NCI-H446 (cell line): ENCODE data around the gene NUTM1.
"Not testable (repeated sequence)": the region's sequence is repeated elsewhere in the genome, so short reads cannot be mapped to it uniquely, and the experiment has no call there.

ENCODE experiments used
- DNase-seq, 2 experiments: peaks; one replicate each; lab custom pipeline; 2025; lab: John Stamatoyannopoulos, UW

NUTM1 gene

DNA sequence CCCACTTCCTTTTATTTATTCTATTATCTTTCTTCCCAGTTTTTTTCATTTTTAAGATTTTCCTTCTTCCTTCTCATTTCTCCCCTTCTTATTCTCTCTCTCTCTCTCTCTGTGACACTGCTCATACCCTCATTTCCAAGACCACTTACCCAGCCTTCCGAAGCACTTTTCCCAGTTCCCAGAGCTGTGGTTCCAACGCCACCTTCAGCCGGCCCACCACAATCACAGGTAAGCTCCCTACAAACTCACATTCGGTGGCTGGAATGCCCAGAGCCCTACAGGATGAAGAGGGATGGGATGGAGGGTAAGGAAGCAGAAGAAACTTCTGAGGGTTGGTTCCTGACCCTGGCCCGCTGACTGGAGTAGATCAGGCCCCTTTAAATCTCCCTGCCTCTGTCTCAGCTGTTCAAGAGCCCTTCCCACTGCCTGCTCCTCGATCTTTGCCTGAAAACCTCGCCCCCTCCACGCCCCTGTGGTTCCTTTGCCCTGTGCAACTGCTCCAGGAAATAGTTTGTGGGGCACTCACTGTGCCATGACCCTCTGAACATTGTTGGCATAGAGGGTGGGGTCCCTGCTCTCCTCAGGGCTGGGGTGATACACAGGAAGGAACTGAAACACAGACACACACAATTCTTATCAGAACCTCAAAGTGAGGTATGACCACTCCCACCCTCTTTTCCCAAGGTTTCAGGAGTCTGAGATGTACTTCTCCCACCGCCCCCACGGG lies 19.1 kb downstream of the NUTM1 start:
- no peak for DNase-seq

GRCh38 chr15:34364041-34364440 lies 20.9 kb downstream of the NUTM1 start:
- no peak for DNase-seq

GRCh38 chr15:34365091-34365825 lies 22.1 kb downstream of the NUTM1 start:
- DNase-seq: no peak

DNA sequence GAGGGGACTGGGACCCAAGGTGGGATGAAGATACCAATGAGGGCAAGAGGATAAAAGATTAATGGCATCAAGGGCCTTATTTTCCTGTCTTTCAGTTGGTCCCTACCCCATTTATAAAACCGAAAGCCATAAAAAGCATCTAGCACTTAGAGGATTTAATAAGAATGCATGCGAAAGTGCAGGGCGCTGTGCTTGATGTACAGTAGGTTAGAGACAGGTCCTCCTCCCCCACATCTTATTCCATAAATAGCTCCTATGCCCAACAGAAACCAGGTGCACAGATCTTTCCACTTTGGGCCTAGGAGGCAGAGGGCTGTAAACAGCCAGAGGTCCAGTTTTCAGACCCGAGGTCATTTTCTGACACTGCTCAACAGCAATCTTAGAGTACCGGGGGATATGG lies 22.7 kb downstream of the NUTM1 start:
- no peak for DNase-seq

- DNase-seq: peak in 1 of 2 experiments; percentile 19
Measured at GRCh38 chr15:34366271-34367065, 23.4 kb downstream of the NUTM1 start.

- DNase-seq: peak; percentile 48 to 77
Measured at GRCh38 chr15:34367101-34368081, 24.3 kb downstream of the NUTM1 start, which contains the start of gene LPCAT4. Gene LPCAT4 (minus strand): TSS chr15:34367196. CDS start chr15:34367100, 96 bp downstream.

- no peak for DNase-seq
Measured at GRCh38 chr15:34370129-34370528, 27.0 kb downstream of the NUTM1 start.

DNA sequence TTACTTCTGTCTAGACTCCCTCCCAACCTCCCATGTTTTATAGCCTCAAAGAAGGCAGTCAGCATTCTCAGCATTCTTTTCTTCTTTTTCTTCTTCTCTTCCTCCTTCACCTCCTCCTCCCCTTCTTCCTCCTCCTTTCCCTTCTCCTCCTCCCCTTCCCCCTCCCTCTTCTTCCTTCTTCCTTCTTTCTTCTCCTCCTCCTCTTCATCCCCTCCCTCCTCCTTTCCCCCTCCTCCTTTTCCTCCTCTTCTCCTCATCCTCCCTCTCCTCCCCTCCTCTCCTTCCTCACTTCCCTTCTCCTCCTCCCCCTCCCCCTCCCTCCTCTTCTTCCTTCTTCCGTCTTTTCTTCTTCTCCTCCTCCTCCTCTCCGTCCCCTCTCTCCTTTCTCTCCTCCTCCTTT lies 27.5 kb downstream of the NUTM1 start:
- DNase-seq: no peak

GRCh38 chr15:34373951-34374350 lies 30.8 kb downstream of the NUTM1 start:
- DNase-seq: no peak

GRCh38 chr15:34374816-34375215 lies 31.7 kb downstream of the NUTM1 start:
- DNase-seq: no peak

- not testable (repeated sequence) for DNase-seq
Measured at GRCh38 chr15:34375541-34375940, 32.4 kb downstream of the NUTM1 start.

- DNase-seq: no peak
Measured at GRCh38 chr15:34376856-34377255, 33.7 kb downstream of the NUTM1 start.

DNA sequence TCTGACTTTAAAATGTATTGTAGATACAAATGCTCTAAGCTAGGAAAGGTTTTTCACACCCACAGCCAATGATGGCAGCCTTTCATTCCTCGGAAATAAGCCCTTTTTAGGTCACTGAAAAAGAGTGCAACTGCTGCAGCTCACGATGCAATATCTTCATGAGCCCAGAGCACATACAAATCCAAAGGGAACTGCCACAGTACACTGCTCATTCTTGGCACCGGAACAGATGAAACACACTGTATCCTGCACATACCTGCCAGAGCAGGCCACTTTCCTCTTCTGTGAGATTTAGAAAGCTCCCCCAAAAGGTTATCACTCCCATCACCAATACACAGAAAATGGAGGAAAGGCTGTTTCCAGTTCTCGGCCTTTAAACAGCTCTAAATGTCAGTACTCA lies 37.4 kb downstream of the NUTM1 start:
- not testable (repeated sequence) for DNase-seq

DNA sequence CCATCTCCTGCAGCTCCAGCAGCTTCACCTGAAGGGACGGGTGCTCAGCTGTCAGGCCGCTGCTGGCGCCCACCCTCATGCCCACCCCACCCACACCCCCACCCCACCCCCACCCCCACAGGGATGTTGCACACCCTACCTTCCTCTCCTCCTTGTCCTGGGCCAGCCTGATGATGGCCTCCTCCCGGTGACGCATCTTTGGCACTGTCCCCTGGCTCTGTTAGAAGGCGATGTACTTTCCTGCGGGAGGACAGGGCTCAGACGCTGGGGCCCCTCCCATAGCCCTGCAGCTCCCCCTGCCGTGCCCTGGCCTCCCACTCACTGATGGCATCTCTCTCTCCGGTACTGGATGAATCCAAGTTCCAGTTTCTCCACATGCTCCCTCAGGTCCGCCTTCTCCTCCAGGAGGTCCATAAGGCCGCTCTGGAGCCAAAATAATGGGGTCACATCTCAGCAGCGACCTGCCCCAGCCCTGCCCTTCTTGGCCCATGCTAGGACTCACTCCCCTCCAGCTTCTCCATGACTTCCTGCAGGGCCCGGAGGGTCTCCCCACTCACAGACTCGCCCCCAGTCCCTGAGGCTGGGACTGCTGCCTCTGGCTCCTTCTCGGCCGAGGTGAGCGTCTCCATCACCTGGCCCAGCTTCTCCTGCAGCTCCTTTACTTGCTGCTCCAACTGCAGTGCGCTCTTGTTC lies 38.9 kb downstream of the NUTM1 start:
- not testable (repeated sequence) for DNase-seq

DNA sequence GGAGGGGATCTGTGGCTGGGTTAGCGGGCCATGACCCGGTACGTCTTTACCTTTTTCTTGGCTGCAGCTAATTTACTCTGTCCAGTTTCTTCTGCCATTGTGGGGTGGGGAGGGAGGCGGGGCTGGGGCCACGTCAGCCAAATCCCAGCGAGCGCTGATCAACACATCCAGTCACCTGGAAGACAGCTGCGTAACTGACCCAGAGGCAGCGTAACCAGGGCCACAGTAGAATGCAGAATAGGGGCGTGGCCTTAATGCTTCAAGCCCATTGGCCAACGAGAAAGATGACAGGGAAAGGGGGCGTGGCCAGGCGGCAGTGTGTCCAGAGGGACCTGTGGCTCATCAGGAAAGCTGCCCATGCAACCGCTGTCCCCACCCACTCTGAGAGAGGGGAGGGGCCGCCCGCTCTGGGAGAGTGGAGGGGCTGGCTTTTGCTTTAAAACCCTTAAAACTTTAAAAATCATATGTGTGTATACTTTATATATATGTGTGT lies 46.5 kb downstream of the NUTM1 start:
- not testable (repeated sequence) for DNase-seq

- not testable (repeated sequence) for DNase-seq
Measured at GRCh38 chr15:34392981-34393380, 49.9 kb downstream of the NUTM1 start.

- DNase-seq: not testable (repeated sequence)
Measured at GRCh38 chr15:34397637-34398259, 54.6 kb downstream of the NUTM1 start.

DNA sequence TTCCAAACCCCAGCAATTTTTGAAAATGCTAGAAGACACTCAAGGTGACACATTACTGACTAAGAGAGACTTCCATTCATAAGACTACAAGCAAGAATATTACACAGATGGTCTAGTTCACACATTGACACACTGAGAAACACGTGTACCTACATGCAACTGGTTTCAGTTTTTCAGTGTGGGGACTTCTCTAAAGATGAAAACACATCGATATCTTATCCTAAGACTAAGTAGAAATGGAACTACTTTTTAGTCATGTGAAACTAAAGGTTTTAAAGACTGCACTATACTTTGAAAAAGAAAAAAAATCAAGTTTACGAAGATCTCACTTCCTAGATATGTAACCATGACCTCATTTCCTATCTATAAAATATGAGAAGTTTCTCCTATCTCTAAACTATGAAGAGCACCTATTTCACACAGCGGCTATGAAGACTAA lies 60.1 kb downstream of the NUTM1 start:
- not testable (repeated sequence) for DNase-seq

DNA sequence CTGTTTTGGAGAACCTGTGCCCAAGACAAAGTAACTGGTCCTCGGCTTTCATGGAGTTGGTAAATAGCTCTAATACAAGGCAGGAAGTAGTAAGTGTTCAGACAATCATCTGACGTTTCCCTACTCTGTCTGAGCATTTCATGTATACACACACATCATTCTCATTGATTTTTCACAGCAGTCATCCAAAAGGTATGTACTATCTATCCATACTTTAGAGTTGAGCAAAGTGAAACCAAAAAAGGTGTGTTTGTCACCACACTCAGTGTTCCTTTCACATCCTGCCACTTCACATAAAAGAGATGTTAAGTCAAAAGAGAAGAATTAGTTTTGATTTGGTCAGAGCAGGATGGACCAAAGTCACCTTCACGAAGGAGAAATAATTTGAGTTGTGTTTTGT lies 60.8 kb downstream of the NUTM1 start:
- not testable (repeated sequence) for DNase-seq
